ENCODE measurements around the gene CROCC2.

The CROCC2 gene

GRCh38 chr2:240960309-240960970 is 54.3 kb downstream of the CROCC2 start:
- DNase-seq, result peak; percentile 11

DNA sequence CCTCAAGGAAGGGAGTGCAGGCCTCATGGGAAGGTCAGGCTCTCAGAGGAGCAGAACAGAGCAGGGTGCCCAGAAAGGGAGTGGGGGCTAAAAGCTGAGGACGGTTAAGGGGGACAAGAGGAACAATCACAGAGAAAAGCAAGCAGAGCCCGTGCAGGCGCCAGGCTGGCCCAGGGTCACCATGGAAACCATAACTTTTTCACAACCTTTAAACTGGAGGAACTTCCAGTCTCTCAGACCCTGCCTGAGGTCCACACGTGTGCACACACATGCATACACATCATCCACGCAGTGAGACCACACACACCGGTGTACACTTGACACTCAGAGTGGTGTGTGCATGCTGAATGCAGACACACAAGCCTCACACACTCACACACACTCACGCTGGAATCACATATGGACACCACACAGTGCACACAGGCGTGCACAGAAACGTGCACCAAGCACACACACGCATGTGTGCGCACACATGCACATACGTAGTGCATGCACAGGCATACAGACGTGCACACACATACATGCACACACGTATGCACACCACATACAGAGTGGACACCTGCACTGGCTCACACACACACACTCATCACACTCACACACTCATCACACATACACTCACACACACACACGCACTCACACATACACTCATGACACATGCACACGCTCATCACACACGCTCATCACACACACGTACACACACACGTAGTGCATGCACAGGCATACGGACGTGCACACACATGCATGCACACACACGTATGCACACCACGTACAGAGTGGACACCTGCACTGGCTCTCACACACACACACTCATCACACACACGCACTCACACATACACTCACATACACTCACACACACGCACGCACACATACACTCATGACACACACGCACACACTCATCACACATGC is 55.1 kb downstream of the CROCC2 start:
- DNase-seq, result no peak

DNA sequence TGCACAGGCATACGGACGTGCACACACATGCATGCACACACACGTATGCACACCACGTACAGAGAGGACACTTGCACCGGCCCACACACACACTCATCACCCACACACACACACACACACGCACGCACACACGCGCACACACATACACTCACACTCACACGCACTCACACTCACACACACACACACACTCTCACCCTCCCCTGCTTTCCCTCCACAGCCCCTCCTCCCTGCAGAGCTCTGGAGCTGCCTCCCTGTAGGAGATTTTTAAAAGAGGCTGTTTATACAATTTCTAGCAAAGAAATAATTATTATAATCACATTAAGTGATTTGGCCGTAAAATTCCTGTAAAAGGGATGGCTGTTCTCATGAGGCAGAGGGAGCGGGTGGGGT is 55.8 kb downstream of the CROCC2 start:
- no peak for DNase-seq

GRCh38 chr2:240962300-240963064 is 56.3 kb downstream of the CROCC2 start:
- DNase-seq, result no peak

- no peak for DNase-seq
Measured at GRCh38 chr2:240963065-240963867, 57.1 kb downstream of the CROCC2 start.

GRCh38 chr2:240963868-240964703 is 58.0 kb downstream of the CROCC2 start:
- DNase-seq, result no peak

DNA sequence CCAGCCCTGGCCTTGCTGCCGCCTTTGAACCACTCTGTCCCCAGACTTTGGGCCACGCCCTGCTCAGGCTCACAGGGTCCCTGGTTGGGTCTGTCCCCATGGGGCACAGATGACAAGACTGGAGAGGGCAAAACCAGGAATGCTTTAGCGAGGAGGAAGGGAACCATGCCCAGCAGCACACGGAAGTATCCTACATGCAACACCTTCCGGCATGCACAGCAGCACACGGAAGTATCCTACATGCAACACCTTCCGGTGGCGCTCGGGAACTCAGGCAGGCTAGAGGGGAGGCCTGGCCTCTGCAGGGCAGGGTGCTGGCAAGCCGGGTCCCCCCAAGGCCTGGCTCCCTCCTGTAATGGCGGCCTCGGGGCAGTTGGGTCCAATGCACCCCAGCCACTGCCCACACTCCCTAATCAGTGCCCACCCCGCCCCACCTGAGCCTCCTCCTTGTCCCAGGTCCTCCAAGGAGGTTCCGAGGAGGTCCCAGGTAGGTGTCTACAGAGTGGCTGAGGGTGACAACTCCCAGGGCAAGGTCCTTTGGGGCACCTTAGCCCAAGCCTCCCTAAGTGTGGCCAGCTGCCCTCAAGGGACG is 58.7 kb downstream of the CROCC2 start:
- DNase-seq, result no peak

DNA sequence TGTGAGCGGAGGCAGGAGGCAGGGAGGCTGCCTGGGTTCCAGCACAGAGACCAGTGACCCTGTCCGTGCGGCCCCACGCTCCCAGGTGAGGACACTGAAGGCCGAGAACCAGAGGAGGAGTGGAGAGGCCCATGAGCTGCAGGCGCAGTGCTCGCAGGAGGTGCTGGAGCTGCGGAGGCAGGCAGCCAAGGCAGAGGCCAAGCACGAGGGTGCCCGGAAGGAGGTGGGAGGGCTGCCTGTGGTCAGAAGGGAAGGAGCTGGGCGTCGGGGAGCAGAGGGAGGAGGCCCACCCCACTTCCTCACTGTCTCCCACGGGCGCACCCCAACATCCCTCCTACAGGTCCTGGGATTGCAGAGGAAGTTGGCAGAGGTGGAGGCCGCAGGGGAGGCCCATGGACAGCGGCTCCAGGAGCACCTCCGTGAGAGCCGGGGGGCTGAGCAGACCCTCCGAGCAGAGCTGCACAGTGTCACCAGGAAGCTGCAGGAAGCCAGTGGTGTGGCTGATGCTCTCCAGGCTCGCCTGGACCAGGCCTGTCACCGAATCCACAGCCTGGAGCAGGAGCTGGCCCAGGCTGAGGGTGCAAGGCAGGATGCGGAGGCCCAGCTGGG is 59.3 kb downstream of the CROCC2 start:
- no peak for DNase-seq

DNA sequence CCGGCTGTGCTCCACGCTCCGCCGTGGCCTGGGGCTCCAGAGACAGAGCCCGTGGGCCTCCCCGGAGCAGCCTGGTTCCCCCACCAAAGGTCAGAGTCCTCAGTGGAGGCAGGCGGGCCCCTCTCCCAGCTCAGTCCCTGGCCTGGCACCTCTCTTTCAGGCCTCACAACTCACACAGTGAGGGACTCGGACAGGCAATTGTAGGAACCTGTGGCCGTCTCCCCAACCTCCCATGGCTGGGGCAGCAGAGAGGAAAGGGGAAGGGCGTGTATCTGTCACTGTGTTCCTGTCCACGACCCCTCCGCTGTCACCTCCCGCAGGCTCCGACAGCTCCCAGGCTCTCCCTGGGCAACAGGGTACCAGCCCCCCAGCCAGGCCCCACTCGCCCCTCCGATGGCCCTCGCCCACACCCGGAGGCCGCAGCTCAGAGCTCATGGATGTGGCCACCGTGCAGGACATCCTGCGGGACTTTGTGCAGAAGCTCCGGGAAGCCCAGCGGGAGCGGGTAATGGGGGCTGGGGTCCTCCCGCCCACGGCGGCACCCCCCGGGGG is 59.8 kb downstream of the CROCC2 start:
- no peak for DNase-seq

GRCh38 chr2:240966457-240966905 is 60.3 kb downstream of the CROCC2 start:
- no peak for DNase-seq

GRCh38 chr2:240966906-240967680 is 61.0 kb downstream of the CROCC2 start:
- no peak for DNase-seq

GRCh38 chr2:240967681-240968621 is 61.8 kb downstream of the CROCC2 start:
- no peak for DNase-seq

DNA sequence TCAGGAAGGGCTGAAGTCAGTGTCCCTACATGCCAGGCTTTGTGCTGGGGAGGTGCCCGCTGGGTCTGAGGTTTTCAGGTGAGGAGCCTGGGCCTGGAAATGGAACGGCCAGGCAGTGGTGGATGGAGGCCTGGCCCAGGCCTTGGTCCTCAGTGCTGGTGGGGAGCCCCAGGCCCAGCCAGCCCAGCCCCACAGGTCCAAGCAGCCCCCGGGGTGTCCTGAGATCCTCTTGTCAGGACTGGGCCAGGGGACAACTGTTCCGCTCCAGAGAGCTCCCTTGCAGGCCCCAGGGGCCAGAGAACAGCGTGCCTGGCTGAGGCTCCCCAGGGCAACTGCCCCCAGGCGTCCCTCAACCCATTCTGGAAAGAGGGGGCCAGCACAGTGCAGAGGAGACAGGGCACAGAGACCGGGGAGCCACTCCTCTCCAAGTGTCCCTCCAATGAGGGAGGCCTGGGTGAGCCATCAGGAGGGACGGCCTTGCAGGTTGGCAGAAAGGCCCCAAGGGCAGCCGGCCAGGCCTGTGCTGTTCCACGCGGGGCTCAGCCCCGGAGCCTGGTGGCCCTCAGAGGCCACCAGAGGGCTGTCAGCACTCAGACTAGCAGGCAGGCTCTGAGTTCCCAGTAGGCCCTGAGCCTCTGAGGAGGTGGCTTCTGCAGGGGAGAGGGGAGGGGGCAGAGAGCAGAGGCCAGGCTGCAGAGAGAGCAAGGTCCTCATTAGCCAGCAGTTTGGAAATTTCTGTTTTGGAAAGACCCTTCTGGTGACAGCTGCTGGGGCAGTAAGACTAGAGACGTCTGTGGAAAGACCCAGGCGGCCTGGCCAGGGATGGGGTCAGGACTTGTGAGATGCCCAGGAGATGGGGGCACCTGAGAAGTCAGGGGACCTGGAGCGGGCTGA is 62.8 kb downstream of the CROCC2 start:
- DNase-seq, result no peak

DNA sequence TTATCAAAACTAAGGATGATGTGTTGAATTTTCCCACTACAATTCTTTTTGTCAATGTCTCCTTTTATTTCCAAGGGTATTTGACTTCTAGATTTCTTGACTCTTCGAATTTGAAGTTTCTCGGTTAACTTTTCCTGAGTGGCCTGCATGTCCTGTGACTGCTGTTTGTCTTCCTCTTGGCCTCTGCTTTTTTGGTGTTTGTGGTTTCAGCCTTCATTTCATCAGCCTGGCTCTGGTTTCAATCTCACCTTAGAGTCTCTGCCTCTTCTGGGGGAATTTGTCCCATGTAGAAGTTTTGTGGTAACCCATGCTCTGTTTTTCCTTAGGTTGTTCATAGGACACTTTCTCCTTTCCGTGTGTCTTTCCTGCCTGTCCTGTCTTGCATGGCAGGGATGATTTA is 64.0 kb downstream of the CROCC2 start:
- DNase-seq, result no peak

GRCh38 chr2:240970816-240971215 is 64.7 kb downstream of the CROCC2 start:
- DNase-seq, result no peak

DNA sequence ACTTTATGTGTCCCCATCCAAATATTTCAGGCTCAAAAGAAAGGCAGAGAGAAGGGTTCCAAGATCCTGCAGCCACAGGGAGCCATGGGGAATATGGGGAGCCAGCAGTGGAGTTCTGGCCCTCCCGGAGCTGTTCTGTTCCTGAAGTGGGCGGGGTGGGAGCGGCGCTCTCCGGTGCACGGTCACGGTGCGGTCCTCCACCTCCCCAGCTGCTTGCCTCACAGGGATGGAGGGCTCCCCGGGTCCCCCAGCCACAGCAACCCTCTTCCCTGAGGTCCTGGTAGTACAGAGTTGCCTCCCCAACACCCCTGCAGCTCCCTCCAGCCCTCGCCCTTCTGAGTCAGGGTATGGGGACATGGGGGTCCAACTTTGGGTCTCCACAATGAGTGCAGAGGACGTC is 66.1 kb downstream of the CROCC2 start:
- DNase-seq, result no peak
